ENCODE data around the gene CPNE5.

Gene CPNE5

DNA sequence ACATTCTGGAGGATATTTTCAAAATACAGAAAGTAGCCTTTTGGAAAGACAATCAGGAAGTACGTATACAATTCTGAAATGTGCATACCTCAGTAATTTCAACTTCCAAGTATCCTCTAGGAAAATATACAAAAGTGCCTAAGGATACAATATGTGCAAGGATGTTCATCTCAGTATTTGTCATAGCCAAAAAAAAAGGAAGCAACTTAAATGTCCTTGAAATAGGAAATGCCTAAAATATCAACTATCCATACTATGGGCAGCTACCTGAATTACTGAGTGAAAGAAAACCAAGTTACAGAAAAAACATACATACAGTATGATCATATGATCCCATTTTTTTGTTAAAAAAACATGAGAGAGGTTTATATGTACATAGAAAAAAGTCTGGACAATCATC is 33.9 kb upstream of the CPNE5 start:
- no peaks in the 10 kb centered on the region for H3K27me3 ChIP-seq (ENCODE audit: control insufficient read depth in 1 of 2, insufficient read depth in 2 of 2, low read length in 2 of 2)
- H3K9me3 ChIP-seq (ENCODE audit: control insufficient read depth in 1 of 2, low read length in 2 of 2), result no peaks in the 10 kb centered on the region
- peaks cover 11 to 16% of the 10 kb centered on the region in 2 donors for H3K4me1 ChIP-seq (ENCODE audit: control insufficient read depth in 1 of 2, insufficient read depth in 2 of 2, low read length in 2 of 2)
- H3K27ac ChIP-seq (ENCODE audit: low read depth, low read length), result no peak overlapping the region
- H3K36me3 ChIP-seq (ENCODE audit: control insufficient read depth in 1 of 2, insufficient read depth in 2 of 2, low read length in 2 of 2), result peaks cover 0 to 14% of the 10 kb centered on the region in 2 donors
- no peak overlapping the region for H3K9ac ChIP-seq (ENCODE audit: low read depth in 1 of 2, low read length in 2 of 2)
- no peak overlapping the region for H3K4me3 ChIP-seq (ENCODE audit: low read depth in 1 of 2, low read length in 2 of 2)

DNA sequence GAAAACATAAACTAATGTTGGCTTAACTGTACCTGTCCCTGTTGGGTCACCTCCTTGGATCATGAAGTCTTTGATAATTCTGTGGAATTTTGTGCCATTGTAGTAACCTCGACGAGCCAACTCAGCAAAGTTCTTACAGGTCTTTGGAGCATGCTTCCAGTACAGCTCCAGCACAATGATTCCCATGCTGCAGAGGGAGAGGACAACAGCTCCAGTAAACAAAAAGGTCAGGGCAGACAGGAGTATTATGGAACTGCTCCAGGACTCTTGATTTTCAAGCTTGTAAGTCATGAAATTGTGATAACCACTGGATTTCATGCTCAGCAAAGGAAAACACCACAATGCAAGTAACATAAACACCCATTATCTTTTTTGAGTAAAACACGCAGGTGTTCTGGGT is 32.4 kb upstream of the CPNE5 start:
- Histone ChIP-seq H3K9me3 (ENCODE audit: control insufficient read depth in 1 of 2, low read length in 2 of 2) (no peaks in the 10 kb centered on the region), H3K36me3 (ENCODE audit: control insufficient read depth in 1 of 2, insufficient read depth in 2 of 2, low read length in 2 of 2) (peaks cover 0 to 26% of the 10 kb centered on the region in 2 donors), H3K4me3 (ENCODE audit: low read depth in 1 of 2, low read length in 2 of 2) (no peak overlapping the region), H3K9ac (ENCODE audit: low read depth in 1 of 2, low read length in 2 of 2) (no peak overlapping the region), H3K27ac (ENCODE audit: low read depth, low read length) (no peak overlapping the region), H3K4me1 (ENCODE audit: control insufficient read depth in 1 of 2, insufficient read depth in 2 of 2, low read length in 2 of 2) (peaks cover 11 to 16% of the 10 kb centered on the region in 2 donors), H3K27me3 (ENCODE audit: control insufficient read depth in 1 of 2, insufficient read depth in 2 of 2, low read length in 2 of 2) (no peaks in the 10 kb centered on the region)

DNA sequence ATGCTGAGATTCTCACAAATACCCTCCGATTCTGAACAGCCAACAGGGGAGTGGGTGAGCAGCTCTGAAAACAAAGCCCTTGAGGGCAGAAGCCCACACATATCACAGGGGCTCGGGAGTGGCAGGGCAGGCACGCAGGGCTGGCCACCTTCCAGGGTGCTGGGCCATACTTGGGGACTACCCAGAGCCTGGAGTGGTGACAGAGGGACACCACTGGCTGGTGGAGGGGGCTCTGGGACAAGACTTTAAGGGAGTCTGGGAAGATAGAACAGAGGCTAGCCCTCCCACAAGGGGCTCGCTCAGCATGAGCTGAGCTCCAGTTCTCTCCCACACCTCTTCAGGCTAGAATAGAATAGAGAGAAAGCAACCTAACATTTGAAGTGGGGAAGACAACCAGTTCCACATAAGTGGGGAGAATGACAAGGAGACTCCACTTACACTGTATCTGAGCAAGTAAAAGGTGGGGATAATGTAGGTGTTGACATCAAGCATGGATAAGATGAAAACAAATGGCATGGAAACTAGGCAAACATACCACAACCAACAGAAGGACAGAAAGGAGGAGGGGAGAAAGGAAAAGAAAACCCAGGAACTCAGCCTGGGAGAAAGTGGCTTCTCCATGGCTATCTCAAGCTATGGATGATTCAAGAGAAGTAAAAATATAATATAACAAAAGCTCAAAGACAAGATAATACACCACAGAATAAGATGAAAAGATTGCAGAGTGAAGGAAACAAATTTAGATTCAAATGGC is 28.4 kb upstream of the CPNE5 start:
- Histone ChIP-seq H3K4me1 (ENCODE audit: control insufficient read depth in 1 of 2, insufficient read depth in 2 of 2, low read length in 2 of 2) (no peaks in the 10 kb centered on the region), H3K9me3 (ENCODE audit: control insufficient read depth in 1 of 2, low read length in 2 of 2) (no peaks in the 10 kb centered on the region), H3K36me3 (ENCODE audit: control insufficient read depth in 1 of 2, insufficient read depth in 2 of 2, low read length in 2 of 2) (peaks cover 0 to 52% of the 10 kb centered on the region in 2 donors), H3K9ac (ENCODE audit: low read depth in 1 of 2, low read length in 2 of 2) (no peak overlapping the region), H3K4me3 (ENCODE audit: low read depth in 1 of 2, low read length in 2 of 2) (no peak overlapping the region), H3K27me3 (ENCODE audit: control insufficient read depth in 1 of 2, insufficient read depth in 2 of 2, low read length in 2 of 2) (no peaks in the 10 kb centered on the region), H3K27ac (ENCODE audit: low read depth, low read length) (no peak overlapping the region)

DNA sequence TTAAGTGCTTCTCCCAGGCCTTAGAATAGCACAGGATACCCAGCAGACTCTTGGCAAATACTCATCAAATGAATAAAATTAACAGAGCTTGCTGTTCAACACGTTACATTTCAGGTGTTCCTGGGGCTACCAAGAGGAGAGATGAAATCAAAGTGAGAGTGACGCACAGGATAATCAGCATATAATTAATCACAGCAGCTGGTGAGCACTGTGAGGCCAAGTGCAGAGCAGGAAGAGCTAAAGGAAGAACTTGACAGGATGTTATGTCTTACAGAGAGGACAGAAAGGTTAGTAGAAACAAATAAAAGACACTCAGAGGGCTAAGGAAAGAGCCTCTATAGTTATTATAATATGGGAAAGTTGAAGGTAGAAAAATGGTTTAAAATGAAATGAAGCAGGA is 26.6 kb upstream of the CPNE5 start:
- Histone ChIP-seq H3K36me3 (ENCODE audit: control insufficient read depth in 1 of 2, insufficient read depth in 2 of 2, low read length in 2 of 2) (peaks cover 0 to 58% of the 10 kb centered on the region in 2 donors), H3K27ac (ENCODE audit: low read depth, low read length) (no peak overlapping the region), H3K4me1 (ENCODE audit: control insufficient read depth in 1 of 2, insufficient read depth in 2 of 2, low read length in 2 of 2) (no peaks in the 10 kb centered on the region), H3K9ac (ENCODE audit: low read depth in 1 of 2, low read length in 2 of 2) (no peak overlapping the region), H3K9me3 (ENCODE audit: control insufficient read depth in 1 of 2, low read length in 2 of 2) (no peaks in the 10 kb centered on the region), H3K4me3 (ENCODE audit: low read depth in 1 of 2, low read length in 2 of 2) (no peak overlapping the region), H3K27me3 (ENCODE audit: control insufficient read depth in 1 of 2, insufficient read depth in 2 of 2, low read length in 2 of 2) (no peaks in the 10 kb centered on the region)

DNA sequence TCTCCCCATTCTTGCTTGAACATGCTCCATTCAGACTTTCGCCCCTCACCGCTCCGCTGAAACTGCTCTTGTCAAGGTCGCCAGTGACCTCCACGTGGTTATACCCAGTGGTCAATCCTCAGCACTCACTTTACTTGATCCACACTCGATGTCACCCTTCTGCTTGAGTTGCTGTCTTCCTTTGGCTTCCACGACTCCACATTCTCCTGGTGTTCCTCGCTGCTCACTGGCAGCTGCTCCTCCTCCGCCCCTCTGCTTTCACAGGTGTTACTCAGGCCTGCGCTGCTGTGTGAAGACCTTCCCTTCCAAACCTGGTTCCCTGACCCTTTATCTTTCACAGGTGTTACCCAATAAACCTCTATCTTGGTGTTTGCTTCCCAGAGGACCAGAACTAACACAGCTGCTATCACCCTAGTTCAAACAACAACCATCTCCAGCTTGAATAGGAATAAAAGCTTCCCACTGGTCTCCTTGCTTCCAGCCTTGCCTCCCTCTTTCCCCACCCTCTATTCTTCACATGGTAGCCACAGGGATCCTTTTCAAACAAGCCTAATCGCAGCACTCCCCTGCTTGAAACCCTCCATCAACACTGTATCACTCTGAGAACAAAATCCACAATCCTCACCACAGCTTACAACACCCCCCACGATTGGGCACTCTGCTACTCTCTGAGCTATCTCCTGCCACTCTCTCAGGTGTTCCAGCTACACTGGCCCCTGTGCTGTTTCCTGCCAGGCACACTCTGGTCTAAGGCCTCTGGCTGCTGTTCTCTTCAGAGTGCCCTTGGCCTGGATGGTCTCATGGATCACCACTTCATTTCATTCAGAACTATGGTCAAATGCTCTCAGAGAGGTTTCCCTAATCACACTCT is 24.7 kb upstream of the CPNE5 start:
- no peaks in the 10 kb centered on the region for H3K4me1 ChIP-seq (ENCODE audit: control insufficient read depth in 1 of 2, insufficient read depth in 2 of 2, low read length in 2 of 2)
- no peak overlapping the region for H3K27ac ChIP-seq (ENCODE audit: low read depth, low read length)
- H3K4me3 ChIP-seq (ENCODE audit: low read depth in 1 of 2, low read length in 2 of 2), result no peak overlapping the region
- peaks cover 0 to 47% of the 10 kb centered on the region in 2 donors for H3K36me3 ChIP-seq (ENCODE audit: control insufficient read depth in 1 of 2, insufficient read depth in 2 of 2, low read length in 2 of 2)
- no peaks in the 10 kb centered on the region for H3K9me3 ChIP-seq (ENCODE audit: control insufficient read depth in 1 of 2, low read length in 2 of 2)
- H3K9ac ChIP-seq (ENCODE audit: low read depth in 1 of 2, low read length in 2 of 2), result no peak overlapping the region
- H3K27me3 ChIP-seq (ENCODE audit: control insufficient read depth in 1 of 2, insufficient read depth in 2 of 2, low read length in 2 of 2), result no peaks in the 10 kb centered on the region

DNA sequence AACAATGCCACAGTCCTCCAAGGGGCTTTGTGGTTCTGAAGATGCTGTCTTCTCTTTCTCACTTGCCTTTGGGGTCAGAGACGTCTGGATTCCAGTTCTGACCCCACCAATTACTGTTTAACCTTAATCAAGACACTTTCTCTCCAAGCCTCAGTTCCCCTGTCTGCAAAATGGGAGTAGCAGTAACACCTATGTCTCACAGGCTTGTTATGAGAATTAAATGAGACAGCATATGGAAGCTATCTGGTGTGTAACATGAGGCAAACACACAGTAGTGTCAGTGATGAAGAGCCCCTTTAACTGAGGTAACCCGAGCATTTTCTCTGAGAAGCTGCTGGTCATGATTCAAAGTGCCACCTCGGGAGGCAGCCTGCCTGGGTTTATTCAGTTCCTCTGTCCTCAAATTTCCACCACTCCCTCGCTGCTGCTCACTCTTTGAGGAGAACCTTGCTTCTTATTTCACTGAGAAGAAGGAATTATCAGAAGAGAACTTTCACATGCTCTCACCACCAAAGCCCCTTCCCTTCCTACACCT is 23.7 kb upstream of the CPNE5 start:
- H3K4me1 ChIP-seq (ENCODE audit: control insufficient read depth in 1 of 2, insufficient read depth in 2 of 2, low read length in 2 of 2), result no peaks in the 10 kb centered on the region

DNA sequence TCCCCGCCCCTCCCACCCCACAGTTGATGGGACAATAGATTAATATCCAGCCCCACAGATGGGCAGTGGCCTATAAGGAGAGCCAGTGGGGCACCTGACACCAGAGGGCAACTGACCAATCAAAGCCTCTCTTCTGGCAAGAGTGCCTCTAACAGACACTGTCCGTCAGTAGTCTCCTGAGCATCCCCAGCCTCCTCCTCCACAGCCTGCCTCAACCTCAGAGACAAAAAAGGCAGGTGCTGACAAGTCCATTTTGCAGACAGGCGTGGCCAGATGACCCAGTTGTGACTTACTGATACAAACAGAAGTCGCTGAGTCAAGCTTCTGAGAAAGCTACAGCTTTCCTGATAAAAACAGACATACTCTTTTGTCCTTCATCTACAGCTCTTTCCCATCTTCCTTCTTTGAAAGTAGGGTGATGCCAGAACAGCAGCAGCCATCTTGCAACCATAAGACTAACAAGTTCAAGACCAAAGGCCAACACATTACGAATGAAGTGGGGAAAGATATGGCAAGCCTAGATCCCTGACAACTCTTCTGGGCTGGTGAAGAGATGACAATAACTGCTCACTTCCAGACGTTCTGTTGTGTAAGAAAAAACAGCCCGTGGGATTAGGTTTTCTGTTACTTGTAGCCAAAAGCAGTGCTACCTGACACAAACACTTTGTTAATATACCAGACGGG is 23.1 kb upstream of the CPNE5 start:
- Histone ChIP-seq H3K9me3 (ENCODE audit: control insufficient read depth in 1 of 2, low read length in 2 of 2) (no peaks in the 10 kb centered on the region), H3K4me3 (ENCODE audit: low read depth in 1 of 2, low read length in 2 of 2) (no peak overlapping the region), H3K9ac (ENCODE audit: low read depth in 1 of 2, low read length in 2 of 2) (no peak overlapping the region), H3K4me1 (ENCODE audit: control insufficient read depth in 1 of 2, insufficient read depth in 2 of 2, low read length in 2 of 2) (no peaks in the 10 kb centered on the region), H3K27me3 (ENCODE audit: control insufficient read depth in 1 of 2, insufficient read depth in 2 of 2, low read length in 2 of 2) (no peaks in the 10 kb centered on the region), H3K27ac (ENCODE audit: low read depth, low read length) (no peak overlapping the region), H3K36me3 (ENCODE audit: control insufficient read depth in 1 of 2, insufficient read depth in 2 of 2, low read length in 2 of 2) (peaks cover 0 to 44% of the 10 kb centered on the region in 2 donors)

More for the DNA sequence above, 23.7 kb upstream of the CPNE5 start:
- H3K36me3 ChIP-seq (ENCODE audit: control insufficient read depth in 1 of 2, insufficient read depth in 2 of 2, low read length in 2 of 2), result peaks cover 0 to 50% of the 10 kb centered on the region in 2 donors
- H3K27me3 ChIP-seq (ENCODE audit: control insufficient read depth in 1 of 2, insufficient read depth in 2 of 2, low read length in 2 of 2), result no peaks in the 10 kb centered on the region
- no peak overlapping the region for H3K27ac ChIP-seq (ENCODE audit: low read depth, low read length)
- H3K4me3 ChIP-seq (ENCODE audit: low read depth in 1 of 2, low read length in 2 of 2), result no peak overlapping the region
- no peak overlapping the region for H3K9ac ChIP-seq (ENCODE audit: low read depth in 1 of 2, low read length in 2 of 2)
- no peaks in the 10 kb centered on the region for H3K9me3 ChIP-seq (ENCODE audit: control insufficient read depth in 1 of 2, low read length in 2 of 2)

DNA sequence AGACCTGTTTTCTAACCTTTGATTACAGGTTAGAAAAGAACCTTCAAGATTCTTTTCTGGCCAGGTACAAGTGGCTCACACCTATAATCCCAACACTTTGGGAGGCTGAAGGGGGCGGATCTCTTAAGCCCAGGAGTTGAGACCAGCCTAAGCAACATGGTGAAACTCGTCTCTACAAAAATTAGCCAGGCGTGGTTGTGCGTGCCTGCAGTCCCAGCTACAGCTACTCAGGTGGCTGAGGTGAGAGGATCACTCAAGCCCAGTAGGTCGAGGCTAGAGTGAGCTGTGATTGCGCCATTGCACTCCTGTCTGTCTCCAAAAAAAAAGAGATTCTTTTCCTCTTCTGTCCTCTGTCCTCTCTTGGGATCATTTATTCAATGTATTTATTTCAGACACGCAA is 20.9 kb upstream of the CPNE5 start:
- Histone ChIP-seq H3K4me1 (ENCODE audit: control insufficient read depth in 1 of 2, insufficient read depth in 2 of 2, low read length in 2 of 2) (no peaks in the 10 kb centered on the region), H3K27ac (ENCODE audit: low read depth, low read length) (no peak overlapping the region), H3K9me3 (ENCODE audit: control insufficient read depth in 1 of 2, low read length in 2 of 2) (no peaks in the 10 kb centered on the region), H3K27me3 (ENCODE audit: control insufficient read depth in 1 of 2, insufficient read depth in 2 of 2, low read length in 2 of 2) (no peaks in the 10 kb centered on the region), H3K4me3 (ENCODE audit: low read depth in 1 of 2, low read length in 2 of 2) (no peak overlapping the region), H3K36me3 (ENCODE audit: control insufficient read depth in 1 of 2, insufficient read depth in 2 of 2, low read length in 2 of 2) (peaks cover 13 to 45% of the 10 kb centered on the region in 2 donors), H3K9ac (ENCODE audit: low read depth in 1 of 2, low read length in 2 of 2) (no peak overlapping the region)

DNA sequence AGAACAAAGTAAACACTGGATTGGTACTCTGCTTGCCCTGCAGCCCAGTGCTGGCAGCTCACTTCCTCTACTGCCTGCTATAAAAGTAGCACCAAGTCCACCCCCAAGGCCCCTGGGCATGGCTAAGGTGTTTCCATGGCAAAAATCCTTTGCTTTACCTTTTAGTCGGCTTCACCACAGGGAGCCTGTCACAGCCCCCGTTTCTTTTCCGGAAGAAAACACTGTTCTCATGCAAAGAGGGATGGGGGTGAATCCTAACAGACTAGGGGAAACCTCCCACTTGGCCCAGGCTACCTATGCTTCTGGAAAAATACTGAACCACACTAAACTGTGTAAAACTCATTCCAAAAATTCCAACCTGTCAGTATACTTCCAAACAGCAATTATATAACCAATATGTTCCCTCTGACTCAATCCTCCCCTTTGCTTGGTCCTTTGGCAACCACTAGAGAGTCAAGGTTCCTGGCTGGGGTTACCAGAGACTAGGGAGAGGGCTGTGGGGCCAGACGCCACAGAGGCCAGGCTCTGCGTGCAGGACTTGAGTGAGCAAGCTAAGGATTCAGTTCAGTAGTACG is 19.2 kb upstream of the CPNE5 start:
- Histone ChIP-seq H3K27me3 (ENCODE audit: control insufficient read depth in 1 of 2, insufficient read depth in 2 of 2, low read length in 2 of 2) (no peaks in the 10 kb centered on the region), H3K9ac (ENCODE audit: low read depth in 1 of 2, low read length in 2 of 2) (no peak overlapping the region), H3K4me1 (ENCODE audit: control insufficient read depth in 1 of 2, insufficient read depth in 2 of 2, low read length in 2 of 2) (no peaks in the 10 kb centered on the region), H3K27ac (ENCODE audit: low read depth, low read length) (no peak overlapping the region), H3K36me3 (ENCODE audit: control insufficient read depth in 1 of 2, insufficient read depth in 2 of 2, low read length in 2 of 2) (peaks cover 14 to 48% of the 10 kb centered on the region in 2 donors), H3K4me3 (ENCODE audit: low read depth in 1 of 2, low read length in 2 of 2) (no peak overlapping the region), H3K9me3 (ENCODE audit: control insufficient read depth in 1 of 2, low read length in 2 of 2) (no peaks in the 10 kb centered on the region)
